Activated CD4-positive, alpha-beta T cell treated with anti-CD3 and anti-CD28 coated beads, Interleukin-2, amount 10 ng/mL, durations not matched to agents 24 days and 14 days (primary cell): Measurements from ENCODE around the gene LDLRAD3. TPM values are rescaled to one million over a fixed set of nuclear protein-coding genes. Genes with fewer than 3 reads are reported as not detected.
"Not testable (repeated sequence)": the region's sequence is repeated elsewhere in the genome, so short reads cannot be mapped to it uniquely, and the experiment has no call there.

Source experiments
- DNase-seq: peaks from one replicate; pipeline ENCODE4 v3.0.0; 2022
- H3K27ac Mint-ChIP-seq: one replicate; pipeline ENCODE4 v1.8.0; 2022; ENCODE audit warnings: mild to moderate bottlenecking, mixed read lengths
- H3K27me3 Mint-ChIP-seq: one replicate; pipeline ENCODE4 v1.8.0; 2022; ENCODE audit warnings: mixed read lengths
- H3K36me3 Mint-ChIP-seq: one replicate; pipeline ENCODE4 v1.8.0; 2022; ENCODE audit warnings: low read depth, mild to moderate bottlenecking, mixed read lengths
- H3K4me1 Mint-ChIP-seq: one replicate; pipeline ENCODE4 v1.8.0; 2021; ENCODE audit warnings: mixed read lengths
- H3K4me3 Mint-ChIP-seq: one replicate; pipeline ENCODE4 v1.8.0; 2022; ENCODE audit warnings: mild to moderate bottlenecking, moderate library complexity, mixed read lengths
- H3K9me3 Mint-ChIP-seq: one replicate; pipeline ENCODE4 v1.8.0; 2021; ENCODE audit warnings: mixed read lengths
- intact Hi-C: fragments of 100-400 bp; cut with micrococcal nuclease; formaldehyde crosslinking; loops from one replicate; pipeline ENCODE4 v1.15.1; 2023
- total RNA-seq: library from RNA; stranded (reverse); gene quantifications from 2 replicates; pipeline ENCODE4 v1.2.3, GENCODE V29; 2022

The LDLRAD3 gene
- total RNA-seq, 1 donor from 2014 or later, result 0.54 TPM

DNA sequence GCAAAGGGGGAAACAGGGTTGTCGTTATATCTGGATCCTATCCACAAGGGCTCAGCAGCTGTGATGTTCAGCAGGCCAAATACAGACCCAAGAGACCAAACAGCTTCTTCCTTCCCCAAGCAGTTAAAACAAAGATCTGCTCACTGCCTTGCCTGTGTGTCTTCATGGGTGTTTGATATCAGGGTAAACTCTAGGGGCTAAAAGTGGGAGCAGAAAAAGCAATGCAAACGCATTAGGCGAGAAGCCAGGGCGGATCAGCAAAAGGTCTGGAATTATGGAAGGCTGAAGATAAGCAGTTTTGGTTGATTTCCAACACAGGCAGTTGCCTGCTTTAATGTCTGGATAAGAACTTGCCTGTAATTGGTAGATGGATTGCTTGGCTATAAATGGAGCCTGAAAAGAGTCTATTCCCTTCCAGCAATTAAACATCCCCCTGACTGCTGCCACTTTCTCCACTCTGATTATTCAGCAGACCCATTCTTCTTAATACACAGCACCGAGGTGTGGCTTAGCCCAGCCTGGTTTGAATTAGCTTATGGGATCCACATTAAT lies 219.1 kb downstream of the LDLRAD3 start:
- H3K4me1 Mint-ChIP-seq, result no peaks in the 10 kb centered on the region
- no peak overlapping the region for H3K27ac Mint-ChIP-seq
- H3K27me3 Mint-ChIP-seq, result peaks cover 8% of the 10 kb centered on the region

DNA sequence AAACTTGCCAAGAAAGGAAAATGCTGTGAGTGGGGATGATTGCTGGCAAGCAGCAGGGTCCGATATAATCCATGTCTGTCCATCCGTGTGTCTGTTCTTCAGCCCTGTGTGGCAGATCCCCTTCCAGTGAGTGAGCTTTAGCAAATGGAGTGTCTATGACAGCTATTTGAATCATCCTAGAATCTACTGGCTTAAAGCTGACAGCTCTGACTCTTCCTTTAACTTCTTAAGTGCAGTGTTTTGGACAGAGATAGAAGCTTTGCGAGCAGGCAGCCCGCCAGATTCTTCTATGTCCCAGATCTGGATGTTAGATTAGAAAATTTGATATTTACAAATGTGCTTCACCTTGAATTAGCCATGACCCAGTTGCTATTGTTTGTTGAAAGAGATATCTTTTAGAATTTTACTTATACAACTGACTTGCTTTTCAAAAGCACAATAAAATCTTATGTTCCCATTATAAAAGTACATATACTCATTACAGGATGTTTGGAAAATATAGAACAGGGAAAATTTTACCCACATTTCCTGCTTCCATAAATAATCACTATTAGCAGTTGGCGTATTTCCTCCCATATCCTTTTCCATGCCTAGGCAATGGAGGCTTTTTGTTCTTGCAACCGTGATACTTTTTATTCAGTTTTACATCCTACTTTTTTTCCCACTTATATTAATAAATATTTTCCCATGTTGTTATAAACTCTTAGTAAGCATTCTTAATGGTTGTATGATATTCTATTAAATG lies 220.8 kb downstream of the LDLRAD3 start:
- no peak overlapping the region for H3K27ac Mint-ChIP-seq
- H3K9me3 Mint-ChIP-seq, result no peaks in the 10 kb centered on the region
- H3K36me3 Mint-ChIP-seq, result no peaks in the 10 kb centered on the region
- no peak overlapping the region for H3K4me3 Mint-ChIP-seq
- no peak for DNase-seq
- intact Hi-C loops, result no loop called here
- peaks cover 10% of the 10 kb centered on the region for H3K27me3 Mint-ChIP-seq
- H3K4me1 Mint-ChIP-seq, result no peaks in the 10 kb centered on the region

More for the DNA sequence above, 219.1 kb downstream of the LDLRAD3 start:
- Mint-ChIP-seq H3K4me3 (no peak overlapping the region), H3K36me3 (no peaks in the 10 kb centered on the region), H3K9me3 (no peaks in the 10 kb centered on the region)
- DNase-seq, result no peak
- intact Hi-C loops, result no loop called here

DNA sequence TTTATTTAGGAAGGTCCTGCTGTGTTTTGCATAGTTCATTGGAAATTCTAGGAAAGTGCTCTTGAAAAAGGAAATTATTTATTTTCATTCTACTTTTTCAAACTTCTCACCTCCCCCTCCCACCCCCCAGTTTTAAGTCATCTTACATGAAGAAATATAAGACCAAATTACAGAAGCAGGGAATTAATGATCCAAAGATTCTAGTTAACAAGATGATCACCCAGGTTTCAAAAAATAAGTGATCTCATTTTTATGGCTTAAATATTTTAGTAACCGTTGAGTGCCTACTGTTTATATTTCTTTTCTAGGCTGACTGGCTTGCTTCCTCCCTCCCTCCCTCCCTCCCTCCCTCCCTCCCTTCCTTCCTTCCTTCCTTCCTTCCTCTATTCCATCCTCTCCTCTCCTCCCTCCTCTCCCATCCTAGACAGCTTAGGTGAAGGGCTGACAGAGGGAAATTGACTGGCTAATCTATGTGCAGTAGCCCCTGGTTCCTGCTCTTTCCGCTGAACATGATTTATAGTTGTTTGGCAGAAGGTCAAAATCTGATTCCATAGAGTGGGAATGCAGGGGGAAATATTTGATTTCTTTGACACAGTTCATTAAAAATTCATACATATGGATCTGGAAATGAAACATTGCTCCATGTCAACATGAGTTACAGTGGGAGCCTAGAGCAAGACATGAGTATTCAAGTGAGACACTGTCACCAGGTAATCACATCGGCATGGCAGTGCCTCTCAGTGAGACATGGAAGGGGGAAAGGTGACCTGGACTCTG lies 221.9 kb downstream of the LDLRAD3 start:
- H3K27me3 Mint-ChIP-seq, result peaks cover 10% of the 10 kb centered on the region
- no peak overlapping the region for H3K4me3 Mint-ChIP-seq
- intact Hi-C loops, result no loop called here
- no peaks in the 10 kb centered on the region for H3K9me3 Mint-ChIP-seq
- H3K27ac Mint-ChIP-seq, result no peak overlapping the region
- H3K36me3 Mint-ChIP-seq, result no peaks in the 10 kb centered on the region
- no peaks in the 10 kb centered on the region for H3K4me1 Mint-ChIP-seq
- no peak for DNase-seq

DNA sequence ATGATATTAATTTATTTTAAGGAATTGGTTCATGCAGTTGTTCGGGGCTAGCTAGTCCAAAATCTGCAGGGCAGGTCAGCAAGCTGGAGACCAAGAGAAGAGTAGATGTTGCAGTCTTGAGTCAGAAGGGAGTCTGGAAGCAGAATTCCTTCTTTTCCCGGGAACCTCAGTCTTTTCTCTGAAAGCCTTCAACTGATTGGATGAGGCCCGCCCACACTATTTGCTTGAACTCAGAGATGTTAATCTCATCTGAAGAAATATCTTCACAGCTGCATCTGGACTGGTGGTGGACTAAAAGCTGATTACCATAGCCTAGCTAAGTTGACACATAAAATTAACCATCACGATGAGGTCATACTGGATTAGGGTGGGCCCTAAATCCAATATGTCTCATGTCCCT lies 223.2 kb downstream of the LDLRAD3 start:
- no peaks in the 10 kb centered on the region for H3K36me3 Mint-ChIP-seq
- no peak for DNase-seq
- H3K4me1 Mint-ChIP-seq, result no peaks in the 10 kb centered on the region
- H3K27ac Mint-ChIP-seq, result no peak overlapping the region
- H3K4me3 Mint-ChIP-seq, result no peak overlapping the region
- H3K9me3 Mint-ChIP-seq, result no peaks in the 10 kb centered on the region
- peaks cover 10% of the 10 kb centered on the region for H3K27me3 Mint-ChIP-seq
- intact Hi-C loops, result no loop called here

DNA sequence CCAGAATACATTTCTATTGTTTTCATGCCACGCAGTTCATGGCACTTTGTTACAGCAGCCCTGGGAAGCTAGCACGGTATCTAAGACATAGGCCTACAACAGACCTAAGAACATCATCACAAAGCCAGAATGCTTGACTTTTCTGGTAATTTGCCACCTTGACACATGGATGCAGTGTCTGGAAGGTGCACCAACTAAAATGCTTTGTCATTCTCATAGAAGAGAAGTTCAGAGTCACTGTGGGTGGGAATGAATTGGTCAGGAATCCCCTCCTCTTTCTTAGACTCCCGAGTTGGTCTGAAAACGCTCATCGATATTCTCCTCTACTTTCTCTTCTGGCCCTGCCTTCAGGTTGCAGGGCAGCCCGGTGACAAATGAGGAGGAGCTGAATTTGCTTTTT lies 223.9 kb downstream of the LDLRAD3 start:
- no peaks in the 10 kb centered on the region for H3K36me3 Mint-ChIP-seq
- H3K4me3 Mint-ChIP-seq, result no peak overlapping the region
- peaks cover 10% of the 10 kb centered on the region for H3K27me3 Mint-ChIP-seq
- intact Hi-C loops, result no loop called here
- no peaks in the 10 kb centered on the region for H3K9me3 Mint-ChIP-seq
- no peak overlapping the region for H3K27ac Mint-ChIP-seq
- no peak for DNase-seq
- no peaks in the 10 kb centered on the region for H3K4me1 Mint-ChIP-seq

DNA sequence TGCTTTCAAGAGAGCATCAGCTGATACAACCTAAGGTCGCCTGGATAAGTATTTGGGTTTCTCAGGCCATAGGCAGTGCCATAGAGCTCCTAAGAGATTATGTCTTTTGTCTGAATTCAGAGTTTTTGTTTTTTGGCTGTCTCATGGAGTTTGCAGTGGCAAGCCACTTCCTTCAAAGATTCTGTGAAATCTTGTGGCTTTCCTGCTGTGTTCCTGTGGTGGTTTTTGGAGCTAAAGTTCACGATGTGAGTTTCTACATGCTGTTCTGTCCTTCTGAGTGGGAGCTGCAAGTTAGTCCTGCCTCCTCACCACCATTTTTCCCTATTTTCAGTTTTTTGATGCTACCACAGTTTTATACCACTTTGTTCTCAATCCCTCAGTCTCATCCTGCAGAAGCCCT lies 234.0 kb downstream of the LDLRAD3 start:
- intact Hi-C loops, result no loop called here
- H3K9me3 Mint-ChIP-seq, result no peaks in the 10 kb centered on the region
- H3K4me1 Mint-ChIP-seq, result peaks cover 9% of the 10 kb centered on the region

DNA sequence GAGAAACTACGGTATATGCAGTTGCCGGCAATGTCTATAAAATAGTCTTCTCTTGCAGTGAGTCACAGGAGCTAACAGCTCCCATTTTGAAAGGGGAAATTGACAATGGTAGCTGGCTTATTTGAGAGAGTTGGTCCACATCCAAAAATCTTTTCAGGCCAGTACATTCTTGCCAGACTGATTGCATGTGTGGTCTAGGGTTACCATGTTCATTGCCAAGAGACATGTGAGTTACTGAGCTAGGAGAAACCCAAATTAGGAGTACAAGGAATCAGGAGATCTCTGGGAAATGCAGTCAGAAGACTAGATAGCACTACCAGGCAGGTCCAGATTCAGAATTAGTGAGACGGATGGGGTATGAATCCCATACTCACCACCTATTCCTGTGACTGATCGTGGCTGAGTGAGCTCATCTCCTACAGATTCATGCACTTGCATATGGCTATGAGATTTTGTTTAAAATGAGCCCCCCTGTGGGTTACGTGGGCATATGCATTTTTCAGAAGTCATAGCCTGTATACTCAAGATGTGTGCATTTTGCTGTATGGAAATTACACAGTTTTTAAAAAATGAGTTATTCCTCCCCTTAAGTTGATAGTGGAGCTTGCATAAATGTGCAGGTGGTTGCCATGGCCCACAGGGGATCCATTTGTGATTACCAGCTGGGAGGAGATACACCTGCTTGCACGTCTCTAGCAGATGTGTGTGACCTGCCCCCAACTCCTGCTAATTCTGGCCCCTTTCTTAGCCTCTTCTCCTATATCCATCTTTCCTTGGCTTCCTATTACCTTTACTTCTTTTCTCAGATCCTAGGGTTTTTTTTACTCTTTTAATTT lies 242.7 kb downstream of the LDLRAD3 start:
- Mint-ChIP-seq H3K4me3 (no peak overlapping the region), H3K27ac (no peak overlapping the region), H3K9me3 (no peaks in the 10 kb centered on the region), H3K4me1 (no peaks in the 10 kb centered on the region), H3K27me3 (no peaks in the 10 kb centered on the region), H3K36me3 (no peaks in the 10 kb centered on the region)
- intact Hi-C loops, result no loop called here
- DNase-seq, result no peak

More for the DNA sequence above, 234.0 kb downstream of the LDLRAD3 start:
- DNase-seq, result peak; percentile 58
- H3K36me3 Mint-ChIP-seq, result no peaks in the 10 kb centered on the region
- H3K27ac Mint-ChIP-seq, result no peak overlapping the region
- no peak overlapping the region for H3K4me3 Mint-ChIP-seq
- peaks cover 19% of the 10 kb centered on the region for H3K27me3 Mint-ChIP-seq

DNA sequence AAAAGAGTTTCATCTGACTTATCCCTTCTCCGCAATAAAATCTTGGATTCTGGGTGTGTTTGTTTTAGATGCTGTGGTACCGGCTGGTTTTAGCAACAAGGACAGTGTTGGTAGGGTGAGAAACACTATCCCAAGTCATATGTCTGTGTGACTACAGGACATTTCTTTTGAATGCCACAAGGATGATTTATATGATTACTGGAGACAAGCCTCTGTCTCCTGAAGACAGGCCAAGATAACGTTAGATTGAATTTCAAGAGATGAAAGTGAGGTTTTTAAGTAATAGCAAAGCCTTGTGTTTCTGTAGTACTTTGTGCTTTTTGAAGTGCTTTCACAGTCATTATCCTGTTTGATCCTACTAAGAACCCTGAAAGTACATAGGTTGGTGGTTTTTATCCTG lies 243.8 kb downstream of the LDLRAD3 start:
- no peak for DNase-seq
- H3K4me1 Mint-ChIP-seq, result no peaks in the 10 kb centered on the region
- H3K4me3 Mint-ChIP-seq, result no peak overlapping the region
- no peaks in the 10 kb centered on the region for H3K36me3 Mint-ChIP-seq
- H3K9me3 Mint-ChIP-seq, result no peaks in the 10 kb centered on the region
- intact Hi-C loops, result no loop called here
- H3K27me3 Mint-ChIP-seq, result peaks cover 1% of the 10 kb centered on the region
- no peak overlapping the region for H3K27ac Mint-ChIP-seq

DNA sequence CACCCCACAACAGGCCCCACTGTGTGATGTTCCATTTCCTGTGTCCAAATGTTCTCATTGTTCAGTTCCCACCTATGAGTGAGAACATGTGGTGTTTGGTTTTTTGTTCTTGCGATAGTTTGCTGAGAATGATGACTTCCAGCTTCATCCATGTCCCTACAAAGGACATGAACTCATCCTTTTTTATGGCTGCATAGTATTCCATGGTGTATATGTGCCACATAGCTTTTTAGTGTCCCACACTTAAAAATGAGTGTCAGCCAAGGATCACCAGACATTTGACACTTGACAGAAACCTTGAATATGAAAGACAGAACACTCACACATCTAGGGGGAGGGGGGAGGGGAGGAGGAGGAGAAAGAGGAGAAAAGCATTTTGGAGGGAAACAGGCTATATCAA lies 245.9 kb downstream of the LDLRAD3 start:
- H3K27ac Mint-ChIP-seq, DNase-seq, H3K4me1 Mint-ChIP-seq, H3K36me3 Mint-ChIP-seq, intact Hi-C loops, H3K9me3 Mint-ChIP-seq, H3K27me3 Mint-ChIP-seq, H3K4me3 Mint-ChIP-seq: not testable (repeated sequence)

DNA sequence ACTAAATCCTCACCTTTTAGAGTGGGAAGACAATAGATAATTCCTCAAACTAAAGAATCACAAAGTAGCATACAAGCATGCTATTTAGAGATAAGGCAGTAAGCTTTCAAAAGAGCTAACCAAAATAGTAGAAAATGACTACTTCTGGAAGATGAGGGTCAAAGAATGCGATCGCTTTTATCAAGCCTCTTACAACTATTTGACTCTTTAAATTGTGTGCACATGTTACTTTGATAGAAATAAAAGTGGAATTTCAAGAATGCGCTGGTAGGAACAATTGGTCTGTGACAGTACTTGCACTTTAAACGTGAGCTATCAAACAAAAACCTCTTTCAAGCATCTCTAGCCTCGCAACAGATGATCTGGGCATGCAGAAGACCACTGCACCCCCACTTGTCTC lies 248.1 kb downstream of the LDLRAD3 start:
- intact Hi-C loops, result no loop called here
- peaks cover 4% of the 10 kb centered on the region for H3K27me3 Mint-ChIP-seq
- no peak overlapping the region for H3K27ac Mint-ChIP-seq
- DNase-seq, result no peak
- no peaks in the 10 kb centered on the region for H3K36me3 Mint-ChIP-seq
- H3K4me3 Mint-ChIP-seq, result no peak overlapping the region
- no peaks in the 10 kb centered on the region for H3K9me3 Mint-ChIP-seq
- H3K4me1 Mint-ChIP-seq, result no peaks in the 10 kb centered on the region

DNA sequence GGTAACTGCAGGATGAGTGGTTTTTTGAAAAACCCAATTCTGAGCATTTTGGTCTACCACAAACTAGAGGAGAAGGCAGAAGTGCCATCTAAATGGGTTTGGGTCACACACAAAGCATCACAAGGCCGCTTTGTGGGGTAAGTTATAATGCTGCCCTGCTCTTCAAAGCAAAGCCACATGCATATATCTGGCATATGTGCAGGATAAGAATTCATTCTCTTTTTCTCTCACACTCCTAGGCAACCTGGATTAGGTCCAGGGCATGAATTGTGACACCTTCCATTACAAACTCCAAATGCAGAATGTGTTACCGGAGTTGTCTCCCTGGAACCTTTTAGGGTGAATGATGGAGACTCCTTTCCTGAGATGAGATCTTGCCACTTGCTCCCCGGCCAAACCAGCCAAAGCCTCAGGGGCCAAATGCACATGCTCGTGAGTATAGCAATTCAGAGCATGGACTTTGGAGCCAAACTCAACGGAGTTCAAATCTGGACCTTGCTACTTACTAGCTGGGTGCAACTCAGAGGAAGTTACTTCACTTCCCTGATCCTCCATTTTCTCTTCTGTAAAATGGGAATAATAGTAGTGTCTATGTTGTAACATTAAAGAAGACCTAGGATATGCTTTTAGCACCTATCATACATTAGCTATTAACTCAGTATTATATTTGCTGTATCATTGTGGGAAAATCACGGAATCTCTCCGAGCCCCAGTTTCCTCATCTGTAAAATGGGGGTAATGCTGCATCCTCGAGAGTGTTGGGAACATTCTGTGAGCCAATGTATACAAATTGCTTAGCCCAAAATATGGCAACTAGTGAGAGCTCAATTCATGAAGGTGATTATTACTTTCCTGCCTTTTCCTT lies 248.8 kb downstream of the LDLRAD3 start:
- intact Hi-C loops, result no loop called here
- H3K27me3 Mint-ChIP-seq, result peaks cover 4% of the 10 kb centered on the region
- no peak for DNase-seq
- no peaks in the 10 kb centered on the region for H3K4me1 Mint-ChIP-seq
- no peak overlapping the region for H3K27ac Mint-ChIP-seq
- no peaks in the 10 kb centered on the region for H3K36me3 Mint-ChIP-seq
- H3K9me3 Mint-ChIP-seq, result no peaks in the 10 kb centered on the region
- H3K4me3 Mint-ChIP-seq, result no peak overlapping the region

DNA sequence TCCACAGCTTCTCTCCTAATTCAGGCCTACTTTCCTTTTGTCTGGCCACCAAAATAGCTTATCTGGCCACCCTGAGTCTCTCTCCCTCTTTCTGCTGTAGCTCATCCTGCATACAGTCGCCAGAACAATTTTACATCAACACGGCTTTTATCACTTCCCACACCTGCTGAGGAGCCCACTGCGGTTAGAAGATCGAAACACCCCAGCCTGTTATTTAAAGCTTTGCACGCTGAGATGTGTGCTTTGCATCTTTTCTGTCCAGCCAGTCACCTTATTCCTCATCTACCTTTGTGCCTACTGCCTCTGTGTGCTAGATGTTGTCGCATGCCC lies 249.4 kb downstream of the LDLRAD3 start:
- H3K36me3 Mint-ChIP-seq, result no peaks in the 10 kb centered on the region
- H3K27me3 Mint-ChIP-seq, result peaks cover 4% of the 10 kb centered on the region
- no peaks in the 10 kb centered on the region for H3K4me1 Mint-ChIP-seq
- intact Hi-C loops, result no loop called here
- no peaks in the 10 kb centered on the region for H3K9me3 Mint-ChIP-seq
- no peak overlapping the region for H3K27ac Mint-ChIP-seq
- no peak overlapping the region for H3K4me3 Mint-ChIP-seq
- no peak for DNase-seq

DNA sequence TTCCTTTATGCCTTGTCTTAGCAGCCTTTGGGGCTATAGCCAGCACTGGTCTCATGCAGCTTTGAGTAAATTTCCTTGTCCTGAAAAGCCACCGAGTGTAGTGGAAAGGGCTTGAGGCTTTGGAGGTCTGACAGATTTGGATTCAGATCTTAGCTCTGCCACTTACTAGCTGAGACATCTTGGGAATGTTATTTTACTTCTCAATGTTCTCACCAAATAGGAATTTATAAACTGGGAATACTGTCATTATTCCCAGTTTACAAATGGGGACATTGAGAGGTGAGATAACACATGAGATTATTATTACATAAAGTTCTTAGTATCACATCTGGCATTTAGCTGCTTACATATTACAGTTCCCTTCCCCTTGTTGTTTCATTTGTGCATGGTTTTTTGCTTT lies 249.9 kb downstream of the LDLRAD3 start:
- no peaks in the 10 kb centered on the region for H3K36me3 Mint-ChIP-seq
- no peak overlapping the region for H3K27ac Mint-ChIP-seq
- peaks cover 4% of the 10 kb centered on the region for H3K27me3 Mint-ChIP-seq
- H3K4me3 Mint-ChIP-seq, result no peak overlapping the region
- H3K4me1 Mint-ChIP-seq, result no peaks in the 10 kb centered on the region
- intact Hi-C loops, result no loop called here
- DNase-seq, result no peak
- H3K9me3 Mint-ChIP-seq, result no peaks in the 10 kb centered on the region
